Nephron progenitor cell (in vitro differentiated cells): ENCODE measurements around the gene SMG7.

Source experiments
- DNase-seq: peaks from one replicate; pipeline ENCODE4 v3.0.0; 2021
- H3K27ac Mint-ChIP-seq: 2 replicates; pipeline ENCODE4 v1.8.0; 2021; ENCODE audit warnings: mild to moderate bottlenecking, moderate library complexity, mixed read lengths
- H3K27me3 Mint-ChIP-seq: 2 replicates; pipeline ENCODE4 v1.8.0; 2021; ENCODE audit warnings: mild to moderate bottlenecking, low read depth, mixed read lengths; ENCODE audit not compliant: poor library complexity
- H3K36me3 Mint-ChIP-seq: 2 replicates; pipeline ENCODE4 v1.8.0; 2021; ENCODE audit warnings: low read depth, mixed read lengths
- H3K4me1 Mint-ChIP-seq: 2 replicates; pipeline ENCODE4 v1.8.0; 2021; ENCODE audit warnings: mixed read lengths
- H3K4me3 Mint-ChIP-seq: 2 replicates; pipeline ENCODE4 v1.8.0; 2021; ENCODE audit warnings: mild to moderate bottlenecking, moderate library complexity, mixed read lengths
- H3K9me3 Mint-ChIP-seq: 2 replicates; pipeline ENCODE4 v1.8.0; 2021; ENCODE audit warnings: mild to moderate bottlenecking, moderate library complexity, mixed read lengths
- CTCF ChIP-seq: fragments of 200-600 bp; sonication (generic); IDR thresholded peaks from 2 replicates; pipeline ENCODE4 v1.5.0; 2021; ENCODE audit warnings: antibody characterized with exemption

Gene SMG7

GRCh38 chr1:183461350-183461749 is 10.9 kb upstream of the SMG7 start:
- no peak for TF ChIP-seq CTCF
- Mint-ChIP-seq H3K36me3 (no peaks in the 10 kb centered on the region), H3K4me3 (no peak overlapping the region), H3K4me1 (no peaks in the 10 kb centered on the region), H3K27me3 (peaks cover 16% of the 10 kb centered on the region), H3K9me3 (no peaks in the 10 kb centered on the region), H3K27ac (no peak overlapping the region)
- DNase-seq = no peak

- Mint-ChIP-seq H3K36me3 (no peaks in the 10 kb centered on the region), H3K27ac (no peak overlapping the region), H3K9me3 (no peaks in the 10 kb centered on the region), H3K4me3 (no peak overlapping the region), H3K27me3 (peaks cover 20% of the 10 kb centered on the region), H3K4me1 (no peaks in the 10 kb centered on the region)
- DNase-seq = no peak
- TF ChIP-seq CTCF = no peak
Measured at GRCh38 chr1:183463566-183463965, 8.7 kb upstream of the SMG7 start.

GRCh38 chr1:183466781-183467180 is 5.5 kb upstream of the SMG7 start:
- Mint-ChIP-seq H3K36me3 (no peaks in the 10 kb centered on the region), H3K4me1 (peaks cover 15% of the 10 kb centered on the region), H3K27me3 (peaks cover 19% of the 10 kb centered on the region), H3K27ac (no peak overlapping the region), H3K4me3 (no peak overlapping the region), H3K9me3 (no peaks in the 10 kb centered on the region)
- DNase-seq = no peak
- no peak for TF ChIP-seq CTCF

GRCh38 chr1:183467687-183468086 is 4.6 kb upstream of the SMG7 start:
- Mint-ChIP-seq H3K27ac (no peak overlapping the region), H3K9me3 (no peaks in the 10 kb centered on the region), H3K4me1 (peaks cover 16% of the 10 kb centered on the region), H3K4me3 (no peak overlapping the region), H3K36me3 (no peaks in the 10 kb centered on the region), H3K27me3 (peaks cover 15% of the 10 kb centered on the region)
- DNase-seq = no peak
- no peak for TF ChIP-seq CTCF

GRCh38 chr1:183470147-183470960 is 1.9 kb upstream of the SMG7 start:
- H3K27me3 Mint-ChIP-seq = peaks cover 10% of the 10 kb centered on the region
- peak overlapping the region; percentile 100 for H3K27ac Mint-ChIP-seq
- peak; percentile 80 for DNase-seq
- peaks cover 4% of the 10 kb centered on the region for H3K36me3 Mint-ChIP-seq
- peak overlapping the region; percentile 91 for H3K4me3 Mint-ChIP-seq
- TF ChIP-seq CTCF = peak; percentile 33
- peaks cover 30% of the 10 kb centered on the region for H3K4me1 Mint-ChIP-seq
- H3K9me3 Mint-ChIP-seq = no peaks in the 10 kb centered on the region
